Activated CD8-positive, alpha-beta T cell treated with anti-CD3 and anti-CD28 coated beads for 36 hours (primary cell): ENCODE measurements around the gene DNAH9. TPM values are rescaled to one million over a fixed set of nuclear protein-coding genes. Genes with fewer than 3 reads are reported as not detected.

Source experiments
- ATAC-seq: fragments of 200-7000 bp; cut with Tn5 transposase; one replicate; pipeline ENCODE4 v1.10.0; 2021; ENCODE audit warnings: mild to moderate bottlenecking, moderate library complexity
- CTCF ChIA-PET: fragments of 350-600 bp; sonication (Branson Sonifier 250); formaldehyde crosslinking; loops from one replicate; lab custom pipeline; 2021; ENCODE audit warnings: antibody characterized with exemption; lab: Charles Lee
- POLR2A ChIA-PET: fragments of 350-600 bp; sonication (Branson Sonifier 250); formaldehyde crosslinking; loops from one replicate; lab custom pipeline; 2021; ENCODE audit warnings: antibody characterized with exemption; lab: Charles Lee
- DNase-seq: peaks from one replicate; pipeline ENCODE4 v3.0.0-alpha.2; 2020
- H3K27ac Mint-ChIP-seq: one replicate; pipeline ENCODE4 v1.8.0; 2021; ENCODE audit warnings: mild to moderate bottlenecking, mixed read lengths
- H3K27me3 Mint-ChIP-seq: one replicate; pipeline ENCODE4 v1.8.0; 2021; ENCODE audit warnings: mixed read lengths
- H3K36me3 Mint-ChIP-seq: one replicate; pipeline ENCODE4 v1.8.0; 2021; ENCODE audit warnings: low read depth, mixed read lengths
- H3K4me1 Mint-ChIP-seq: one replicate; pipeline ENCODE4 v1.8.0; 2021; ENCODE audit warnings: low read depth, mixed read lengths
- H3K4me3 Mint-ChIP-seq: one replicate; pipeline ENCODE4 v1.8.0; 2021; ENCODE audit warnings: mild to moderate bottlenecking, moderate library complexity, mixed read lengths
- H3K9me3 Mint-ChIP-seq: one replicate; pipeline ENCODE4 v1.8.0; 2021; ENCODE audit warnings: mixed read lengths
- intact Hi-C: fragments of 100-400 bp; cut with micrococcal nuclease; formaldehyde crosslinking; loops from one replicate; pipeline ENCODE4 v1.10.0; 2022
- total RNA-seq, 2 experiments: library from RNA; stranded (reverse); gene quantifications; one replicate each; pipeline ENCODE4 v1.2.3, GENCODE V29; 2021
- TF ChIP-seq, protein P1 (sequence below): fragments of 200-600 bp; IDR thresholded peaks from one replicate; pipeline ENCODE4 v1.8.0; 2022; ENCODE audit warnings: antibody characterized with exemption, mild to moderate bottlenecking

The DNAH9 gene
- total RNA-seq, 2 experiments from 2014 or later, result not detected

DNA sequence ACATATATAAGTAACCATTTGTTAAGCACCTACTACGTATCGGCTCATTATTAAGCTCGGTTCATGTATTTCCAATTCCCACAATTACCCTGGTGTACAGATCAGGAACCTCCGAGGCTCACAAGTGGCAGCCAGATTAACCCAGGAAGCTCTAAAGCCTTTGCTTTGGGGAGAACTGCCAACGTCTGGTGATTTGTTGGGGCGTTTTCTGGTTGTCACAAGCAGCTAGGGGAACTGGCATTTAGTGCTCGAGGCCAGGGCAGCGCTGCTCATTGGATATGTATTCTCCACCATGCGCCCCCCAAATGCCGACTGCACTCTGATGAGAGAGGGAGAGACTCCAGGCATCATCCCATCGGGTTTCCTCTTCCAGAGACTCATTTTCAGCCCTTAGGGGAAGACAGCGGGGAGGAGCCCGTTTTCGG lies 398.5 kb downstream of the DNAH9 start:
- no peaks in the 10 kb centered on the region for H3K9me3 Mint-ChIP-seq
- POLR2A ChIA-PET, result interaction anchor here (0.6 to 2.6 kb wide), 11 partner anchors 11 to 142 kb away, joined by 3 to 16 read pairs (median 3); partner anchors contain the start of gene MAP2K4
- TF ChIP-seq, protein P1, sequence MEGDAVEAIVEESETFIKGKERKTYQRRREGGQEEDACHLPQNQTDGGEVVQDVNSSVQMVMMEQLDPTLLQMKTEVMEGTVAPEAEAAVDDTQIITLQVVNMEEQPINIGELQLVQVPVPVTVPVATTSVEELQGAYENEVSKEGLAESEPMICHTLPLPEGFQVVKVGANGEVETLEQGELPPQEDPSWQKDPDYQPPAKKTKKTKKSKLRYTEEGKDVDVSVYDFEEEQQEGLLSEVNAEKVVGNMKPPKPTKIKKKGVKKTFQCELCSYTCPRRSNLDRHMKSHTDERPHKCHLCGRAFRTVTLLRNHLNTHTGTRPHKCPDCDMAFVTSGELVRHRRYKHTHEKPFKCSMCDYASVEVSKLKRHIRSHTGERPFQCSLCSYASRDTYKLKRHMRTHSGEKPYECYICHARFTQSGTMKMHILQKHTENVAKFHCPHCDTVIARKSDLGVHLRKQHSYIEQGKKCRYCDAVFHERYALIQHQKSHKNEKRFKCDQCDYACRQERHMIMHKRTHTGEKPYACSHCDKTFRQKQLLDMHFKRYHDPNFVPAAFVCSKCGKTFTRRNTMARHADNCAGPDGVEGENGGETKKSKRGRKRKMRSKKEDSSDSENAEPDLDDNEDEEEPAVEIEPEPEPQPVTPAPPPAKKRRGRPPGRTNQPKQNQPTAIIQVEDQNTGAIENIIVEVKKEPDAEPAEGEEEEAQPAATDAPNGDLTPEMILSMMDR, result no peak
- DNase-seq (peak; percentile 75), ATAC-seq (peak; percentile 46)
- peaks cover 10% of the 10 kb centered on the region for H3K36me3 Mint-ChIP-seq
- intact Hi-C loops, result no loop called here
- H3K4me3 Mint-ChIP-seq, result peak overlapping the region; percentile 89
- H3K27ac Mint-ChIP-seq, result peak overlapping the region; percentile 91
- peaks cover 11% of the 10 kb centered on the region for H3K4me1 Mint-ChIP-seq
- CTCF ChIA-PET, result interaction anchor here (1.0 to 1.8 kb wide), 8 partner anchors 10 to 116 kb away, joined by 3 to 8 read pairs (median 4); partner anchors contain the start of gene MAP2K4
- no peaks in the 10 kb centered on the region for H3K27me3 Mint-ChIP-seq

DNA sequence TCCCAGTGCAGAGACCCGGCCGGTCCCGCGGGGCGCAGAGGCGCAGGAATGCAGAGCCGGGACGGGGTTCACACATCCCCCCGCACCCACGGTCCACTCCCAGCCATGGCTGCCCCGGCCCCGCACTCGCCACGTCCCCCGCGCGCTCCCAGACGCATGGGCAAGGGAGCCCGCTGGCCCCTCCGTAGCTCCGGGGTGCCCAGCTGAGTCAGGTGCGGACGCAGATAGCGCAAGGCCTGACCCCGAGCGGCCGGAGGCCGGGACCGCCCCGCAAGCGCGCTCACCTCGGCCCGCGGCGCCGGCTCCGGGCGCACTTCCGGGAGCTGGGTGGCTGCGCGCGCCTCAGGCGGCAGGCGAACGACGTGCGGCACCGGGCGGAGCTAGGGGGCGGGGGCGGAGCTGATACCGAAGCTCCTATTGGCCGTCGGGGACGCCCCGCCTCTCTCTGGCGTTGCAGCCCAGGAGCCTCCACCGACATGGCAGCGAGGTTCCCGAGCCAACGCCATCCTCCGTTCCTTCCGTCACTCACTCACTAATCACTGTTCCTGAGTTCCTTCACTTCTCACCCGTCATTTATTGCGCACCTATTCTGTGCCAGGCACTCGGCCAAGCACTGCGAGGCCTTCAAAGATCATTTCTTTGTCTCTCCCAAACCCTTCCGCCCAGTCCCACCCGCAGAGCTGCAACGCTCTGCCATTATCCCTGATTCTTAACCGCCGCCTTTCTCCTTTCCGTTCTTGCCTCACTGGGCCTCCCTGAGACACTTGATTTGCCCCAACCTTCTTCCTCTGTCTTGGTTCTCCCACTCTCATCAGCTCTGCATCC lies 399.1 kb downstream of the DNAH9 start, which contains the start of gene ZNF18:
ZNF18 (minus strand) TSS at position 329 of the 825 bp plus-strand sequence. CDS start 4,646 bp downstream, outside the sequence.
- intact Hi-C loops, result no loop called here
- TF ChIP-seq, protein P1, result no peak

DNA sequence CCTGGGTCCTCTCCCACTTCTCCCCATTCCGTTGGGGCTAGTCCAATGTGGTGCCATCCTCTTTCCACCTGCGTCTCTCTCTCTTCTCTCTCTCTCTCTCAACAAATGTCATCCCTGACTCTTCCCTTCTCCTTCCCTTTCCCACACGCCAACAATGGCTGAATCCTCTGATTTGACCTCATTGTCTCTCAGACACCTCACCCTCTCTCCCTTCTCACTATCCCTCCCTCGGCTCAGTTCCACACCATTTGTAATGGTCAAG lies 399.6 kb downstream of the DNAH9 start:
- H3K4me1 Mint-ChIP-seq, result peaks cover 11% of the 10 kb centered on the region
- H3K4me3 Mint-ChIP-seq, result peak overlapping the region; percentile 89
- ChIA-PET CTCF (interaction anchor here (0.9 to 1.8 kb wide), 6 partner anchors 9 to 115 kb away, joined by 3 to 8 read pairs (median 4); partner anchors contain the start of gene MAP2K4), POLR2A (interaction anchor here (1.2 to 2.6 kb wide), 6 partner anchors 9 to 55 kb away, joined by 3 to 16 read pairs (median 8); partner anchors contain the start of gene MAP2K4)
- no peak for ATAC-seq
- intact Hi-C loops, result no loop called here
- peaks cover 3% of the 10 kb centered on the region for H3K36me3 Mint-ChIP-seq
- DNase-seq, result no peak
- TF ChIP-seq, protein P1, result no peak
- peak overlapping the region; percentile 96 for H3K27ac Mint-ChIP-seq
- H3K9me3 Mint-ChIP-seq, result no peaks in the 10 kb centered on the region
- H3K27me3 Mint-ChIP-seq, result no peaks in the 10 kb centered on the region

More for the DNA sequence above, 399.1 kb downstream of the DNAH9 start, which contains the start of gene ZNF18:
- H3K4me3 Mint-ChIP-seq, result peak within 1 kb of the TSS; percentile 89
- H3K27me3 Mint-ChIP-seq, result no peaks in the 10 kb centered on the region
- peaks cover 8% of the 10 kb centered on the region for H3K36me3 Mint-ChIP-seq
- ChIA-PET CTCF (interaction anchor here (0.9 to 1.8 kb wide), 10 partner anchors 10 to 116 kb away, joined by 3 to 8 read pairs (median 3); partner anchors contain the start of gene MAP2K4), POLR2A (interaction anchor here (0.8 to 2.6 kb wide), 11 partner anchors 8 to 56 kb away, joined by 3 to 16 read pairs (median 5); partner anchors contain the start of gene MAP2K4)
- no peaks in the 10 kb centered on the region for H3K9me3 Mint-ChIP-seq
- peaks cover 11% of the 10 kb centered on the region for H3K4me1 Mint-ChIP-seq
- H3K27ac Mint-ChIP-seq, result peak within 1 kb of the TSS; percentile 96
- ATAC-seq, result peak; percentile 98
- DNase-seq, result peak; percentile 98

DNA sequence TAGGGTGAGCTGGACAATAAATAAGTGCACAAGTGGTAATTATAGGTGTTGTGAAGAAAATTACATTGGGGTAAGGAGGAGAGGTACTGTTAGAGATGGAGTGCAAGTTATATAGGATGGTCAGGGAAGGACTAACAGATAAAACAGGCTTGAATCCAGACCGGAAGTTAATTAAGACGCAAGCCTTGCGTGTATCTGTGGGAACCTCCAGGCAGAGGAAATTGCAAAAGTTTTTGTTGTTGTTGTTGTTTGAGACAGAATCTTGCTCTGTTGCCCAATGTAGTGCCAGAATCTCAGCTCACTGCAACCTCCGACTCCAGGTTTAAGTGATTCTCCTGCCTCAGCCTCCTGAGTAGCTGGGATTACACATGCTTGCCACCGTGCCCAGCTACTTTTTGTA lies 401.4 kb downstream of the DNAH9 start:
- Mint-ChIP-seq H3K27me3 (no peaks in the 10 kb centered on the region), H3K9me3 (no peaks in the 10 kb centered on the region), H3K27ac (no peak overlapping the region), H3K4me1 (peaks cover 10% of the 10 kb centered on the region), H3K4me3 (no peak overlapping the region), H3K36me3 (peaks cover 1% of the 10 kb centered on the region)
- no peak for ATAC-seq
- DNase-seq, result no peak
- ChIA-PET POLR2A (no interaction called here), CTCF (interaction anchor here (1.1 kb wide), 1 partner anchor 37 kb away, joined by 4 read pairs; no protein-coding TSS in a partner anchor)
- TF ChIP-seq, protein P1, result no peak
- intact Hi-C loops, result no loop called here
